HepG2 (cell line): ENCODE results near the gene PRKG1. TPM values are rescaled to one million over a fixed set of nuclear protein-coding genes. Genes with fewer than 3 reads are reported as not detected.

Experiments
- ARID5B ChIP-seq: IDR thresholded peaks from 2 replicates; pipeline ENCODE4 v1.4.0; 2020; ENCODE audit warnings: mild to moderate bottlenecking, missing genetic modification reagents
- CBX2 ChIP-seq, 2 experiments: fragments of 200-600 bp in 1 of 2; sonication (generic); formaldehyde crosslinking in 1 of 2; IDR thresholded peaks; 2 replicates each; pipeline versions ENCODE4 v1.7.0 to v1.8.1; 2018 to 2022; ENCODE audit warnings: low read depth in 2 of 2, low read length in 1 of 2, mild to moderate bottlenecking in 1 of 2, missing genetic modification reagents in 1 of 2
- EED ChIP-seq: sonication (generic); formaldehyde crosslinking; IDR thresholded peaks from 2 replicates; pipeline ENCODE4 v1.5.0; 2020; ENCODE audit warnings: mild to moderate bottlenecking, missing genetic modification reagents
- FOXK2 ChIP-seq: fragments of 450-650 bp; IDR thresholded peaks from 2 replicates; pipeline ENCODE4 v1.6.1; 2016
- GABPB1 ChIP-seq: IDR thresholded peaks from 2 replicates; pipeline ENCODE4 v1.6.1; 2016; ENCODE audit warnings: mild to moderate bottlenecking, missing genetic modification reagents, moderate library complexity, missing compliant biosample characterization
- HDAC1 ChIP-seq: sonication (generic); formaldehyde crosslinking; IDR thresholded peaks from 2 replicates; pipeline ENCODE4 v1.5.1; 2020; ENCODE audit warnings: mild to moderate bottlenecking, missing genetic modification reagents
- HMG20A ChIP-seq: IDR thresholded peaks from 2 replicates; pipeline ENCODE4 v1.6.1; 2016; ENCODE audit warnings: borderline replicate concordance
- NCOA5 ChIP-seq: sonication (generic); formaldehyde crosslinking; IDR thresholded peaks from 2 replicates; pipeline ENCODE4 v1.4.0; 2020; ENCODE audit warnings: missing genetic modification reagents
- POLR2AphosphoS5 ChIP-seq: IDR thresholded peaks from 2 replicates; pipeline ENCODE4 v1.6.1; 2012; ENCODE audit warnings: low read depth, low read length
- SAP130 ChIP-seq: IDR thresholded peaks from 2 replicates; pipeline ENCODE4 v1.6.1; 2016; ENCODE audit warnings: low read depth
- SIX1 ChIP-seq: sonication (generic); formaldehyde crosslinking; IDR thresholded peaks from 2 replicates; pipeline ENCODE4 v1.4.0; 2020; ENCODE audit warnings: missing genetic modification reagents, borderline replicate concordance
- SMAD1 ChIP-seq: sonication (generic); formaldehyde crosslinking; IDR thresholded peaks from 2 replicates; pipeline ENCODE4 v1.4.0; 2020; ENCODE audit warnings: missing genetic modification reagents, low read depth, mild to moderate bottlenecking, borderline replicate concordance
- SP1 ChIP-seq, 2 experiments: fragments of 450-650 bp in 1 of 2; sonication (generic) in 1 of 2; formaldehyde crosslinking in 1 of 2; IDR thresholded peaks; 2 replicates each; pipeline versions ENCODE4 v1.4.0 to v1.6.1; 2016 to 2020; ENCODE audit warnings: missing genetic modification reagents in 1 of 2
- TEAD2 ChIP-seq: sonication (generic); formaldehyde crosslinking; IDR thresholded peaks from 2 replicates; pipeline ENCODE4 v1.9.0; 2021; ENCODE audit warnings: missing genetic modification reagents
- TOE1 ChIP-seq: sonication (generic); formaldehyde crosslinking; IDR thresholded peaks from 2 replicates; pipeline ENCODE4 v1.4.0; 2020; ENCODE audit warnings: mild to moderate bottlenecking, missing genetic modification reagents
- YEATS4 ChIP-seq: sonication (generic); formaldehyde crosslinking; IDR thresholded peaks from 2 replicates; pipeline ENCODE4 v1.4.0; 2020; ENCODE audit warnings: missing genetic modification reagents, borderline replicate concordance
- ZNF225 ChIP-seq: sonication (generic); formaldehyde crosslinking; IDR thresholded peaks from 2 replicates; pipeline ENCODE4 v1.4.0; 2020; ENCODE audit warnings: mild to moderate bottlenecking, missing genetic modification reagents
- ZNF282 ChIP-seq: fragments of 450-650 bp; IDR thresholded peaks from 2 replicates; pipeline ENCODE4 v1.6.1; 2018; ENCODE audit not compliant: partially characterized antibody
- ZNF44 ChIP-seq: sonication (generic); formaldehyde crosslinking; IDR thresholded peaks from 2 replicates; pipeline ENCODE4 v1.5.1; 2020; ENCODE audit warnings: mild to moderate bottlenecking, missing genetic modification reagents
- ZNF451 ChIP-seq: sonication (generic); formaldehyde crosslinking; IDR thresholded peaks from 2 replicates; pipeline ENCODE4 v1.5.0; 2020; ENCODE audit warnings: mild to moderate bottlenecking, missing genetic modification reagents
- ZNF543 ChIP-seq: sonication (generic); formaldehyde crosslinking; IDR thresholded peaks from 2 replicates; pipeline ENCODE4 v1.4.0; 2020; ENCODE audit warnings: mild to moderate bottlenecking, missing genetic modification reagents
- polyA plus RNA-seq, 8 experiments: library from polyadenylated mRNA; depleted of rRNA in 3 of 8; stranded (reverse) in 7 of 8; unstranded in 1 of 8; fragments of >200 nt; fragmentation: Illumina TruSeq in 4 of 8; extraction: Trizol in 4 of 8; gene quantifications; 2 replicates each; pipeline versions ENCODE4 v1.2.1 to v1.2.3, GENCODE V29; 2011 to 2016; ENCODE audit warnings: low read depth in 4 of 8, missing spikeins in 1 of 8, mixed read lengths in 1 of 8; ENCODE audit not compliant: insufficient read depth in 1 of 8
- total RNA-seq, 5 experiments: library from RNA; depleted of rRNA; stranded (reverse); fragments of >200 nt; fragmentation: Illumina TruSeq; extraction: Trizol; gene quantifications; 2 replicates each; pipeline ENCODE4 v1.2.3, GENCODE V29; 2016; ENCODE audit warnings: low read depth in 1 of 5
- TF ChIP-seq, protein P1 (sequence below): sonication (generic); formaldehyde crosslinking; IDR thresholded peaks from 2 replicates; pipeline ENCODE4 v1.4.0; 2020; ENCODE audit warnings: missing genetic modification reagents

Gene PRKG1
- total and polyA plus RNA-seq, 2 of the 13 experiments (the other 11 are each of a cell fraction or from before 2014, with no cell fraction given): 0.01 TPM; not detected in 1

GRCh38 chr10:52313933-52314821 lies 1239.9 kb downstream of the PRKG1 start, which contains the start of gene DKK1 (continued):
- TF ChIP-seq, protein P1, sequence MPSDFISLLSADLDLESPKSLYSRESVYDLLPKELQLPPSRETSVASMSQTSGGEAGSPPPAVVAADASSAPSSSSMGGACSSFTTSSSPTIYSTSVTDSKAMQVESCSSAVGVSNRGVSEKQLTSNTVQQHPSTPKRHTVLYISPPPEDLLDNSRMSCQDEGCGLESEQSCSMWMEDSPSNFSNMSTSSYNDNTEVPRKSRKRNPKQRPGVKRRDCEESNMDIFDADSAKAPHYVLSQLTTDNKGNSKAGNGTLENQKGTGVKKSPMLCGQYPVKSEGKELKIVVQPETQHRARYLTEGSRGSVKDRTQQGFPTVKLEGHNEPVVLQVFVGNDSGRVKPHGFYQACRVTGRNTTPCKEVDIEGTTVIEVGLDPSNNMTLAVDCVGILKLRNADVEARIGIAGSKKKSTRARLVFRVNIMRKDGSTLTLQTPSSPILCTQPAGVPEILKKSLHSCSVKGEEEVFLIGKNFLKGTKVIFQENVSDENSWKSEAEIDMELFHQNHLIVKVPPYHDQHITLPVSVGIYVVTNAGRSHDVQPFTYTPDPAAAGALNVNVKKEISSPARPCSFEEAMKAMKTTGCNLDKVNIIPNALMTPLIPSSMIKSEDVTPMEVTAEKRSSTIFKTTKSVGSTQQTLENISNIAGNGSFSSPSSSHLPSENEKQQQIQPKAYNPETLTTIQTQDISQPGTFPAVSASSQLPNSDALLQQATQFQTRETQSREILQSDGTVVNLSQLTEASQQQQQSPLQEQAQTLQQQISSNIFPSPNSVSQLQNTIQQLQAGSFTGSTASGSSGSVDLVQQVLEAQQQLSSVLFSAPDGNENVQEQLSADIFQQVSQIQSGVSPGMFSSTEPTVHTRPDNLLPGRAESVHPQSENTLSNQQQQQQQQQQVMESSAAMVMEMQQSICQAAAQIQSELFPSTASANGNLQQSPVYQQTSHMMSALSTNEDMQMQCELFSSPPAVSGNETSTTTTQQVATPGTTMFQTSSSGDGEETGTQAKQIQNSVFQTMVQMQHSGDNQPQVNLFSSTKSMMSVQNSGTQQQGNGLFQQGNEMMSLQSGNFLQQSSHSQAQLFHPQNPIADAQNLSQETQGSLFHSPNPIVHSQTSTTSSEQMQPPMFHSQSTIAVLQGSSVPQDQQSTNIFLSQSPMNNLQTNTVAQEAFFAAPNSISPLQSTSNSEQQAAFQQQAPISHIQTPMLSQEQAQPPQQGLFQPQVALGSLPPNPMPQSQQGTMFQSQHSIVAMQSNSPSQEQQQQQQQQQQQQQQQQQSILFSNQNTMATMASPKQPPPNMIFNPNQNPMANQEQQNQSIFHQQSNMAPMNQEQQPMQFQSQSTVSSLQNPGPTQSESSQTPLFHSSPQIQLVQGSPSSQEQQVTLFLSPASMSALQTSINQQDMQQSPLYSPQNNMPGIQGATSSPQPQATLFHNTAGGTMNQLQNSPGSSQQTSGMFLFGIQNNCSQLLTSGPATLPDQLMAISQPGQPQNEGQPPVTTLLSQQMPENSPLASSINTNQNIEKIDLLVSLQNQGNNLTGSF (CRISPR knock-in tag): no peak; the same call in 1 of the 2 replicates
- TF ChIP-seq ARID5B (CRISPR knock-in tag) (peak; percentile 77), ZNF282 (no peak), ZNF543 (no peak), ZNF451 (CRISPR knock-in tag) (peak; percentile 49; the same call in 1 of the 2 replicates), TOE1 (CRISPR knock-in tag) (peak; percentile 13; the same call in 1 of the 2 replicates), SP1 (IDR thresholded peaks at IDR 0.05) (no peak), SP1 (CRISPR knock-in tag; IDR thresholded peaks at IDR 0.05) (peak; percentile 48; the same call in 1 of the 2 replicates), SIX1 (no peak), POLR2AphosphoS5 (peak; percentile 85), SAP130 (CRISPR knock-in tag) (no peak; the same call in 1 of the 2 replicates), YEATS4 (peak; percentile 65; the same call in 1 of the 2 replicates), CBX2 (IDR thresholded peaks at IDR 0.05; ENCODE audit: low read depth, low read length) (no peak), CBX2 (CRISPR knock-in tag; IDR thresholded peaks at IDR 0.05; ENCODE audit: low read depth) (no peak), NCOA5 (no peak), FOXK2 (no peak), GABPB1 (CRISPR knock-in tag) (peak; percentile 51), HDAC1 (CRISPR knock-in tag) (peak; percentile 65), SMAD1 (CRISPR knock-in tag) (peak; percentile 47; the same call in 1 of the 2 replicates), ZNF44 (CRISPR knock-in tag) (no peak), TEAD2 (CRISPR knock-in tag) (no peak), HMG20A (CRISPR knock-in tag) (peak; percentile 49; the same call in 1 of the 2 replicates), EED (CRISPR knock-in tag) (peak; percentile 85), ZNF225 (peak; percentile 86)
